MG63 (cell line): ENCODE measurements around the gene AOX1. TPM values are rescaled to one million over a fixed set of nuclear protein-coding genes. Genes with fewer than 3 reads are reported as not detected.
A peak's percentile ranks its signal among the peaks of the same experiment; 100 is the strongest.
"Not testable (repeated sequence)": the region's sequence is repeated elsewhere in the genome, so short reads cannot be mapped to it uniquely, and the experiment has no call there.

Experiments used
- DNase-seq: peaks from one replicate; pipeline ENCODE4 v3.0.0-alpha.2; 2020
- H3K27me3 ChIP-seq: fragments of 250-450 bp; sonication (Bioruptor Pico); 2 replicates; pipeline ENCODE4 v1.5.1; 2020; ENCODE audit warnings: mild to moderate bottlenecking, moderate library complexity
- H3K36me3 ChIP-seq: fragments of 250-450 bp; sonication (Bioruptor Pico); 2 replicates; pipeline ENCODE4 v1.5.1; 2020; ENCODE audit warnings: mild to moderate bottlenecking, moderate library complexity
- H3K4me3 ChIP-seq: fragments of 250-450 bp; sonication (Bioruptor Pico); 2 replicates; pipeline ENCODE4 v1.5.1; 2020; ENCODE audit warnings: mild to moderate bottlenecking, moderate library complexity
- H3K9me3 ChIP-seq: fragments of 250-450 bp; sonication (Bioruptor Pico); 2 replicates; pipeline ENCODE4 v1.5.1; 2020; ENCODE audit warnings: mild to moderate bottlenecking, moderate library complexity
- total RNA-seq: library from RNA; depleted of rRNA; stranded (reverse); fragments of >200 nt; shearing (Covaris generic); gene quantifications from 2 replicates; pipeline ENCODE4 v1.2.3, GENCODE V29; 2014; ENCODE audit warnings: low replicate concordance

Gene AOX1
- total RNA-seq, 1 experiment from 2014 or later = 19.1 TPM

DNA sequence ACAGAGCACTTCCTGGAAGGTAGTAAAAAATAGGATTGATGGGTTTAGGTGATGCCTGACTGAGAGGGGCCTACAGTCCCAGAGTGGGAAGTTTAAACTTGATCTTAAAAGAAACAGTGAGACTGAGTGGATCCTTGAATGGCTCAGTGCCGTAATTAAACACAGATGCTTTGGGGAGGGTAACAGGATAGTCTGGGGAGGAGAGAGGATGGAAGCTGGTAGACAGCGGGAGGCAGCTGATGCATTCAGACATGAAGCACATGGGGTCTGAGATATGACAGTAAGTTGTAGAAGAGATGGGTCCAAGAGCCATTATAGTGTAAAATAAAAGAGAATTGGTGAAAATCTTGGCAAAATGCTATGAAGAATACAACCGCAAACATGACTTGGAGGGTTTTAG is 54.4 kb downstream of the AOX1 start:
- DNase-seq = no peak
- H3K9me3 ChIP-seq = no peaks in the 10 kb centered on the region
- H3K27me3 ChIP-seq = no peaks in the 10 kb centered on the region
- H3K36me3 ChIP-seq = no peaks in the 10 kb centered on the region; the same call in 1 of the 2 replicates
- H3K4me3 ChIP-seq = no peak overlapping the region

- H3K36me3 ChIP-seq = no peaks in the 10 kb centered on the region; the same call in 1 of the 2 replicates
- H3K4me3 ChIP-seq = no peak overlapping the region
- peak; percentile 61 for DNase-seq
- no peaks in the 10 kb centered on the region for H3K27me3 ChIP-seq
- H3K9me3 ChIP-seq = no peaks in the 10 kb centered on the region
These were observed 55.1 kb downstream of the AOX1 start for GRCh38 chr2:200640901-200641300.

DNA sequence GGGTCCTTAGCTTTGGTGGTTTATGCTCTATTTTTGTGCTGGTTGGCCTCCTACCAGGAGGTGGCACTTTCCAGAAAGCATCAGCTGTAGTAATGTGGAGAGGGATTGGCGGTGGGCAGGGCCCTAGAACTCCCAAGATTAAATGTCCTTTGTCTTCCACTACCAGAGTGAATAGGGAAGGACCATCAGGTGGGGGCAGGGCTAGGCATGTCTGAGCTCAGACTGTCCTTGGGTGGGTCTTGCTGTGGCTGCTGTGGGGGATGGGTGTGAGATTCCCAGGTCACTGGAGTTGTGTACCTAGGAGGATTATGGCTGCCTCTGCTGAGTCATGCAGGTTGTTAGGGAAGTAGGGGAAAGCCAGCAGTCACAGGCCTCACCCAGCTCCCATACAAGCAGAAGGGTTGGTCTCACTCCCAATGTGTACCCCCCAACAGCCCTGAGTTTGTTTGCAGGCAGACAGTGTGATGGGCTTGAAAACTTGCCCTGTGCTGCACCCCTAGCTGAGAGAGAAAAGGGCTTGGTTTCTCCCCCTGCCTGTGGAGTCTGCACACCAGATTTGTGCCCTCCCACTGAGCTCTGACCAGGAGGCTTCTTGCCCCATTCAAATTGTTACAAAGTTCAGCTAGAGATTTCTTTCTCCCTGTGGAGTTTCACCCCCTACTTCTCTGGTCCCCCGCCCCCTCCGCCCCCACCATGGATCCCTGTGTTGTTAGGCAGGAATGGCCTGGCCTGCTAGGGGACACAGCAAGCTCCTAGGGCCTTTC is 62.9 kb downstream of the AOX1 start:
- not testable (repeated sequence) for H3K9me3 ChIP-seq, H3K27me3 ChIP-seq, DNase-seq, H3K36me3 ChIP-seq, H3K4me3 ChIP-seq

GRCh38 chr2:200649724-200650123 is 63.9 kb downstream of the AOX1 start:
- no peaks in the 10 kb centered on the region for H3K27me3 ChIP-seq
- H3K4me3 ChIP-seq = no peak overlapping the region
- no peaks in the 10 kb centered on the region for H3K9me3 ChIP-seq
- H3K36me3 ChIP-seq = no peaks in the 10 kb centered on the region
- DNase-seq = no peak

GRCh38 chr2:200650195-200650594 is 64.4 kb downstream of the AOX1 start:
- Histone ChIP-seq H3K9me3 (no peaks in the 10 kb centered on the region), H3K36me3 (no peaks in the 10 kb centered on the region), H3K27me3 (no peaks in the 10 kb centered on the region), H3K4me3 (no peak overlapping the region)
- no peak for DNase-seq

DNA sequence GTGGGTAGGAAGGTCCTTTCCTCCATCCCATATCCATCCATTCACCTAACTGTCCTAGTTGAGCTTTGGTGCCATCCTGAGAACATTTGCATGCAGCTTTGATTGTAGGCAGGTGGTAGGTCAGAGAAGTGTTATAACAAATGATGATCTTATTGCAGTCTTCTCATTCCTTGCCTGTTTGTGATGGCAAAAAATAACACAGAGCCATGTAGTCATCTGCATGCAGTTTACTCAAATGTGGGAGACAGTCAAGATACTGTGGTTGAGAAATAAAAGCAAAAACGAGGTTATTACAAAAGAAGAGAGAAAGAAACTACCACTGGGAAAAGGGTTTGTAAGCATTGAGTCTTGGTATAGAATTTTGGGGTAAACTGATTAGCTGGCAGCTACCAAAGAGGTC is 66.3 kb downstream of the AOX1 start:
- Histone ChIP-seq H3K36me3 (no peaks in the 10 kb centered on the region), H3K27me3 (no peaks in the 10 kb centered on the region), H3K4me3 (no peak overlapping the region), H3K9me3 (no peaks in the 10 kb centered on the region)
- no peak for DNase-seq

- H3K9me3 ChIP-seq = no peaks in the 10 kb centered on the region
- no peak for DNase-seq
- H3K4me3 ChIP-seq = no peak overlapping the region
- H3K36me3 ChIP-seq = no peaks in the 10 kb centered on the region
- H3K27me3 ChIP-seq = no peaks in the 10 kb centered on the region
These were observed 67.2 kb downstream of the AOX1 start for GRCh38 chr2:200653021-200653420.

DNA sequence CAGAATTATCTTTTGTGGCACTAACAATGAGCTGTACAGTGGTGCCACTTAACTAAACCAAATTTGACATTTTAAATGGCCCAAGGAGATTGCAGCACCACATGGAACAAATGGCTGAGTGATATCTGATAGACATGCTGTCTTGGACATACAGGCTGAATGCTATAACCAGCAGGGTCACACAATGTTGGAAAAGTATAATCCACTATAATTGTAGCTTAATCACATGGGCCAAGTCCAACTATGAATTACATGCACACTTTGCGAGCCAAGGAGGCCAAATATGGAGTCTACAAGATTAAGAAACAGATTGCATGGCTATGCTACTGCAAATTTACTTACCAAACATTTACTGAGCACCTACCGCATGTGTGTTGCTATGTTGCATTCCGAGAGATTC is 69.0 kb downstream of the AOX1 start:
- no peaks in the 10 kb centered on the region for H3K36me3 ChIP-seq
- no peaks in the 10 kb centered on the region for H3K9me3 ChIP-seq
- no peak overlapping the region for H3K4me3 ChIP-seq
- H3K27me3 ChIP-seq = no peaks in the 10 kb centered on the region
- no peak for DNase-seq

- Histone ChIP-seq H3K9me3 (no peaks in the 10 kb centered on the region), H3K4me3 (no peak overlapping the region), H3K36me3 (no peaks in the 10 kb centered on the region), H3K27me3 (no peaks in the 10 kb centered on the region)
- DNase-seq = no peak
These were observed 70.2 kb downstream of the AOX1 start for GRCh38 chr2:200655918-200656580.

DNA sequence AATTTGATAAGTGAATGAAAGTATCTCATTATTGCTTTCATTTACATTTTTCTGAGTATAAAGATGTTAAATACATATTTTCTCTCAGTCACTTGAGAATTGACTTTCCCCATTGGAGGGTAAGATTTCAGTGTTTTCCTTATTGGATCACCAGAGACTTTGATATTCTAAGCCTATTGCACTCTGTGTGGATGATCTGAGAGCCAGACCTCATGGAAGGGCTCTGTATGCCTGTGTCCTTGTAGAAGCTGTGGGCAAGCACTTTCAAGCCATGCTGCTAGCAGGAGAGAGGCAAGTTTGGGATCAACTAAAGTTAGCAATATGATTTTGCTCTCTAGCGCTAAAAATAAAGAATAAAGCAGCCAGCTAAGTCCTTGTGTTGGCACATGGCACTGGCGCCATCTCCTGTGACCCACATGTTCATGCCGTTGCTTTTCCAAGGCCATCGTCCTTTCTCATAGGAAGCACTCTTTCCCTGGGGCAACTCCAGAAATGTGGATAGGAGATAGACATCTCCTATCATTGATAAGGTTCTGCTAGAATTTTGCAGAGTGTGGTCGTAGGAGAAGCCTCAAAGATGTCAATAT is 72.6 kb downstream of the AOX1 start:
- Histone ChIP-seq H3K36me3 (no peaks in the 10 kb centered on the region; the same call in 1 of the 2 replicates), H3K4me3 (no peak overlapping the region), H3K9me3 (no peaks in the 10 kb centered on the region), H3K27me3 (no peaks in the 10 kb centered on the region)
- no peak for DNase-seq

- no peak for DNase-seq
- Histone ChIP-seq H3K27me3 (no peaks in the 10 kb centered on the region), H3K36me3 (no peaks in the 10 kb centered on the region; the same call in 1 of the 2 replicates), H3K9me3 (no peaks in the 10 kb centered on the region), H3K4me3 (no peak overlapping the region)
These were observed 73.6 kb downstream of the AOX1 start for GRCh38 chr2:200659410-200659809.

GRCh38 chr2:200661477-200661876 is 75.7 kb downstream of the AOX1 start:
- no peak for DNase-seq
- no peaks in the 10 kb centered on the region for H3K9me3 ChIP-seq
- no peaks in the 10 kb centered on the region for H3K27me3 ChIP-seq
- H3K36me3 ChIP-seq = no peaks in the 10 kb centered on the region; the same call in 1 of the 2 replicates
- no peak overlapping the region for H3K4me3 ChIP-seq

GRCh38 chr2:200662727-200663126 is 76.9 kb downstream of the AOX1 start:
- H3K9me3 ChIP-seq = no peaks in the 10 kb centered on the region
- no peaks in the 10 kb centered on the region; the same call in 1 of the 2 replicates for H3K36me3 ChIP-seq
- H3K27me3 ChIP-seq = no peaks in the 10 kb centered on the region
- DNase-seq = peak; percentile 61
- no peak overlapping the region for H3K4me3 ChIP-seq

DNA sequence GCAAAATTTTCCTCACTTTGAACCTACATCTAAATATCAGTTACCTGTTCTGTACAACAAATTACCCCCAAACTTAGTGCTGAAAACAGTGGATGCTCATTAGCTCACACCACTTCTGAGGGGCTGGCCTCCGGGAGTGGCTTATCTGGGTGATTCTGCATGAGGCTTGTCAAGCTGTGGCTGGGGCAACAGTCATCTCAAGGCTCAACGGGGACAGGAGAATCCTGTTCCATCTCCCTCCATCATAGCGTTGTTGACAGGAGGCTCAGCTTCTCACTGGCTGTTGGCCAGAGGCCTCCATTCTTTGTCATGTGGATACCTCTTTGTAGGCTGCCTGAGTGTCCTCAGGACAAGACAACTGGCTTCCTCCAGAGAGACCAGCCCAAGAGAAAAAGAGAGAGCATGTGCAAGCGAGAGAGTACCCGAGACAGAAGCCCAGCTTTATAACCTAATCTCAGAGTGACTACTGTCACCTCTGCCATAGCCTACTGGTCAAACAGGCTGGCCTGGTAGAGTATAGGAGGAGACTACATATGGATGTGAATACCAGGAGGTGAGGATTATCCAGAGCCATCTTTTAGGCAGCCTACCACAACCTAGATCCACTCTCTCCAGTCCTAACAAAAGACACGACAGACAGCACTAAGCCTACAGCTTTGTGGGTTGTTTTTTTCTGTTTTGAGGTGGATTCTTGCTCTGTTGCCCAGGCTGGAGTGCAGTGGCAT is 79.1 kb downstream of the AOX1 start:
- no peaks in the 10 kb centered on the region for H3K9me3 ChIP-seq
- H3K4me3 ChIP-seq = no peak overlapping the region
- H3K36me3 ChIP-seq = no peaks in the 10 kb centered on the region; the same call in 1 of the 2 replicates
- no peak for DNase-seq
- no peaks in the 10 kb centered on the region for H3K27me3 ChIP-seq

GRCh38 chr2:200665626-200666453 is 80.0 kb downstream of the AOX1 start:
- H3K36me3 ChIP-seq = no peaks in the 10 kb centered on the region; the same call in 1 of the 2 replicates
- no peak for DNase-seq
- no peaks in the 10 kb centered on the region for H3K9me3 ChIP-seq
- no peak overlapping the region for H3K4me3 ChIP-seq
- no peaks in the 10 kb centered on the region for H3K27me3 ChIP-seq

DNA sequence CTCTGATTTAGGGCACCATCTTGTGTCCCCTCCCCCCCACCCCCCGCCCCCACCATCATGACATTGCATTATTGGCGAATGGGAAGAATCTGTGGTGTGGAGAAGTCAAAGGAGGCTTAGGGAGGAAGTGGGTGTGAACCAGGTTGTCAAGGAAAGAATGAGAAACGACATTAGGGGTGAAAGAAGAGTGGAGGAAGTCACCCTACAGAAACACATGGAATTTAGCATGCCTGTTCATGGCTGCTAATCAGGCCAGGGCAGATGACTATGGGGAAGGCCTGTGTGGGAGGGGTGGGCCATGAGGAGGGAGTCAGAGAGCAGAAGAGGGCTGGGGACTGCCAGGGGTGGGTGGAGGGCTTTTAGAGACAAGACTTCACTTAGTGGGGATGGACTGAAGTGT is 81.6 kb downstream of the AOX1 start:
- no peak overlapping the region for H3K4me3 ChIP-seq
- no peaks in the 10 kb centered on the region for H3K27me3 ChIP-seq
- no peaks in the 10 kb centered on the region for H3K9me3 ChIP-seq
- H3K36me3 ChIP-seq = no peaks in the 10 kb centered on the region; the same call in 1 of the 2 replicates
- DNase-seq = no peak
